Left colon (tissue), 2 donors: Measurements from ENCODE around the gene NAA50. TPM values are rescaled to one million over a fixed set of nuclear protein-coding genes. Genes with fewer than 3 reads are reported as not detected.

Experiments
- ATAC-seq: fragments of 200-7000 bp; cut with Tn5 transposase; one replicate; pipeline ENCODE4 v1.9.1; 2020; ENCODE audit warnings: mild to moderate bottlenecking, moderate library complexity
- DNase-seq, 2 donors: peaks; one replicate each; pipeline ENCODE4 v3.0.0-alpha.2; 2020
- intact Hi-C, 2 donors: fragments of 100-400 bp; cut with DNase I in 1 of 2; cut with micrococcal nuclease in 1 of 2; formaldehyde crosslinking; loops; one replicate each; pipeline versions ENCODE4 v1.11.2 to v1.14.0; 2022; cut with DNase I, micrococcal nuclease
- long read RNA-seq: library from polyadenylated mRNA; unstranded; transcript quantifications from one replicate; pipeline ENCODE4 v2.0.0, GENCODE V29; 2021
- total RNA-seq, 2 donors: library from RNA; stranded (reverse); fragmentation: NEBNext Ultra II Directional; extraction: Animal tissue kit (Norgen Biotek cat#: 25700); gene quantifications; one replicate each; pipeline ENCODE4 v1.2.1, GENCODE V29; 2021
- donor health status: DM: no; HTN: no; CAD: no.
- donor health status: DM: yes; HTN: yes; CAD: no.

The NAA50 gene
- 10 to 100 TPM; 89.8 to 96.0 TPM for total RNA-seq
- long read RNA-seq, full-length matches to known transcripts = 100 of 111 reads
- long read RNA-seq, partial matches to known transcripts = 2 of 111 reads
- long read RNA-seq, other reads (novel, unspliced or antisense) = 9 of 111 reads

DNA sequence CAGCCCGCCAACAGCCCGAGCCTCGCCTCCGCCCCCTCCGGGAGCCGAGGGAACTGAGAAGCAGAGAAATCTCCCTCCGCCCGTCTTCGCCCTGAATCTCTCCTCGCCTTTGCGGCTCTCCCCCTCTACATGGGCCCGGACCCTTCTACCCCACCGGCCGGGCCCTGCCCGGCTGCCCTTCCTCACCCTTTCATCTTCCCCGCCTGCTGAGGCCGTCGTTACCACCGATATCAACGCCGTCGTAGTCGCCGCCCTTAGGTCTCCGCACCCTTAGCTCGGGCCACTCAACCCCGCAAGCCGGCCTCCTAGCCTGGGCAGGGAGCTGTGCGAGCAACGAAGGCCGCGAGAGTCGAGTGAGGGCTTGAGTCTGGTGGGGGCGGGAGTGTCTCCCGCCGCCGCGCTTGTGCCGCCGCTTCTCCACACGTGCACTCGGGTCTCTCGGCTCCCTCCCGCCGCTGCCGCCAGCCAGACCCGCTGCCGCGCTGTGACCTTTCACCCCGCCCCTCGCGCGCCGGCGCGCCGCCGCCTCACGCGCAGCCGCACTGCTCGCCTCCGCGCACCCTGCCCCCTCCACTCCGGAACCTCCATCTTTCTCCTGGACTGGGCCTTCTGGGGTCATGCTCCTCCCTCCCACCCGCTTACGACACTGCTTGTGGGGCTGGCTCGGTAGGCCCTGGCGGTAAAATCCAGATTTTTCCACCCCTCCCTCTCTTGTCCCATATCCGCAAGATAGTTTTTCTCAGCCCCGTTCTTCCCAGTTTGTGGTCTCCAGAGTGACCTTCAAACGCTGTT, at the start of gene NAA50:
Gene NAA50 (minus strand): TSS at position 494 of the 792 bp plus-strand sequence. CDS start 300 bp downstream, at position 194.
- DNase-seq = peak; percentile 94
- ATAC-seq = peak; percentile 85
- intact Hi-C loops = no loop called here

DNA sequence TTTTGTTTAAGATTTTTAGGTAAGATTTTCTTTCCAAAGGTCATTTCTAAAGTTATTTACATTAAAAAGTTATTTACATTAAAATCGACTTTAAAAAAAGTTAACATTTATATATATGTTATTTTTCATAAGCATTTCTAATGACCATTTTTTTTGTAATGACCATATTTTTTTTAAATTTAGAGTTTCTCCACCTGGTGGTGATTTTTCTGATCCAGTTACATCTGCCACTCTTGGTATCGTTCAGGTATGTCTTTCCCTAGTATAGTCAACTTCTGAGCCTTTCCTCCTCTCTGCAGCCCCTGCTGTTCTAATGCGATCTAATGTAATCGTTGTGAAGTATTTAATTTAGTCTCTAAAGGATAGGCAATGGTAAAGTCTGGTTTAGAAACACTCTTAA, 49.6 kb upstream of the NAA50 start:
- no peak for ATAC-seq
- intact Hi-C loops = no loop called here
- no peak for DNase-seq

DNA sequence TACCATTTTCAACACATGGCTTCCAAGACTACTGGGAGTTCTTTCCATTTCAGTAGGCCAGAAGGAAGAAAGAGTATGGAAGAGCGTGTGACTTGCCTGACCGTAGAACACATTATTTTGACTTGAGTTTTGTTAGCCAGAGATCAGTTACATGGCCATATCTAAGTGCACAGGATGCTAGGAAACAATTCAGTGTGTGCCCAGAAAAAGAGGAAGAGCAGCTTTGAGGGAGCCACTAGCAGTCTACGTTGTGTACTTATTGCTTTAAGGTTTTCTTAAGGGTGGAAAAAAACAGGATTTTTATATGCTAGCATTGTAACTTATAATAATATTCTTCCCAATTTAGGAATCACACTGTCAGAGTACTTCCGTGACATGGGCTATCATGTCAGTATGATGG, 48.5 kb upstream of the NAA50 start:
- ATAC-seq (no peak), DNase-seq (no peak)
- intact Hi-C loops = no loop called here

DNA sequence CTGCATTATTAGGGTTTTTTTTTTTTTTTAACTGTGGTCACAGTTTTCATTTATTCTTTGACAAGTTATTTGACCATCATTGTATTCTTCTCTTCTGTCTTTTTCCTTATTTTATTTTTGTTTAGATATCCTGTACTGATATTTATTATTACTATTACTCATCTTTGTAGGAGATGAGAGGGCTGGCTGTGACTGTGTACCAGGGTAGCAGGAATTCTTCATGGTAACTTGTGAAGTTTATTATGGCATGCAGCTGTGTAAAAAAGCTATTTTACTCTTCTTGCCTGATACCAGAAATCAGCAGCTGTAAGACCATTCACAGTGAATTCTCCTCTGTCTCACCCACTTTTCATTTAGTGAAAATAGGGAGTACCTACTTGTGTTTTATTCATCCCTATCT, 45.3 kb upstream of the NAA50 start:
- DNase-seq (no peak), ATAC-seq (no peak)
- intact Hi-C loops = no loop called here

DNA sequence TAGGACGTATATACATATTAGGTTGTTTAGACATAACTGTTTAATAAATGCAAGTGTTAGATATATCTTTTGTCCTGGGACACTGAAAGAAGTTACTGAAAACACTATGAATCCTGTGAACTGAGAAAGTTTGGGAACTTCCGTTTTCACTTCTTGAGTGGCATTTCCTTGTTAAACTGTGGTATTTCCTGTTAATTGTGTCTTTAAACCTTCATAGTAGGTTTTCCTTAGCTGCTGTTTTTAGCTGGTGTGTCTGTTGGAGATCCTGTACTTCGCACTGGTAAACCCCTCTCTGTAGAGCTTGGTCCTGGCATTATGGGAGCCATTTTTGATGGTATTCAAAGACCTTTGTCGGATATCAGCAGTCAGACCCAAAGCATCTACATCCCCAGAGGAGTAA, 37.9 kb upstream of the NAA50 start:
- intact Hi-C loops = no loop called here
- ATAC-seq (no peak), DNase-seq (no peak)

DNA sequence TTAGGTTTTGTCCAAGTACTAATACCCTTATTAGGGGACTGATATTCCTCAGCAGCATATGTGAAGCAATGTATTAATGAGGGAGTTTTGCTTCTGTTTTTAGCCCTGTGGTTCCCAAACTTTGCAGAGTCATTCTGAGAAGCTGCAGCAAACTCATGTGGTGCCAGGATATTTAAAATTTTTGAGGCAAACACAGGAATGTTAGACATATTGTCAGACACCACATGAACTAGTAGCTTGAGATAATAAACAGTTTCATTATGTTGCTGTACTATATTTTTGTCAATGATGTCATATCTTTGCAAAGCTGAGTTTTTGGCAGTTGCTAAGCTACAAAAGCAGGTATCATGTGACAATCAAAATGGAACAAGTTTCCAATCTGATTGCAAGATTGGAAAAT, 37.4 kb upstream of the NAA50 start:
- DNase-seq (no peak), ATAC-seq (no peak)
- intact Hi-C loops = no loop called here

DNA sequence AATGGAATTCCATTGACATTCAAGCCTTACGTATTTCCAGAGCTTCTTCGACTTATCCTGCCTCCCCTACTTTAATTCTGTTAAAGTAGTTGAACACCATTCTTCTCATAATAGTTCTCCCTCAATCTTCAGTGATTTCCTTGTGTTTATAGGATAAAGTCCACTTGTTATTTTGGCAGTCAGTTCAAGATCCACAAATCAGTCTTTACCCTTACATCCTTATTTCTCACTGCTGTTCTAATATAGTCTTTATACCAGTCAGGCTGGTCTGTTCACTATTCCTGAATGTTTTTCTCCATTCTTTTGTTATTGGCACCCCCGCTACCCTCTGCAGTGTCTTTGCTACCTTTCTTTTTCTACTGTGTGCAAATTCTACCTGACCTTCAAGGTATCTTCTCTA, 30.5 kb upstream of the NAA50 start:
- ATAC-seq (peak; percentile 86), DNase-seq (no peak)
- intact Hi-C loops = no loop called here

DNA sequence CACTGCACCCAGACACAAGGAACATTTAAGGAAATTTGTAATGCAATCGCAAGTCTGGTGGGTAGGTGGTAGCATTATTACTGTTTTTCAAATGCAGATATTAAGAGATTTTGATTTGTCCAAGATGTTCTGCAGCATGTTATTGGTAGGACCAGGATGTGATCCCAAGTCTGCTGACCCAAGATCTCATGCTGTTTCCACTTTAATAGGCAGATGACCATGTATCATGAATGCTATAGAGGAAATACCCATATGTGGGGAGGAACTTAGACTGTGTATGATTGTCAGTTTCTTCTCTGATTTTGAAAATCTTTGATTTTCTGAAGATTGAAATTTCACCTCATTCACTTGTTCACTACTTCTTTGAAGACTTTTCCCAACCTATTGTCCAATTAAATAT, 29.5 kb upstream of the NAA50 start:
- DNase-seq = no peak
- intact Hi-C loops = no loop called here
- no peak for ATAC-seq

DNA sequence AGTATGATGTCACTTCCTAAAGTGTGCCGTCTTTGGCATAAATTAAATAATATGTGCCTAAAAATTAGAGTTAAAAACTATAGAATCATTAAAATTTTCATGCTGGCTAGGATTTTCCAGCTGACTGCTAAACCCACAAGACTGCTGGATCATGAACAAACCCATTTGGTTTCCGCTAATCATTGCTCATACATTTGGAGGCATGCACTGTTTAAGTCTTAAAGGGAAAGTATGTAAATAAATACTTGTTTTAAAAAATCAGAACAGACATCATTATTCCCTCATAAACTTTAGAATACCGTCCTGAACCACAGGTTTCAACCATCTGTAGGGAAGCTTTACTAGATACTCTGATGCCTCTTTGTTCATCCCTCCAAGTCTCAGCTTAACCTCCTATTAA, 27.3 kb upstream of the NAA50 start:
- no peak for DNase-seq
- intact Hi-C loops = no loop called here
- ATAC-seq = no peak

DNA sequence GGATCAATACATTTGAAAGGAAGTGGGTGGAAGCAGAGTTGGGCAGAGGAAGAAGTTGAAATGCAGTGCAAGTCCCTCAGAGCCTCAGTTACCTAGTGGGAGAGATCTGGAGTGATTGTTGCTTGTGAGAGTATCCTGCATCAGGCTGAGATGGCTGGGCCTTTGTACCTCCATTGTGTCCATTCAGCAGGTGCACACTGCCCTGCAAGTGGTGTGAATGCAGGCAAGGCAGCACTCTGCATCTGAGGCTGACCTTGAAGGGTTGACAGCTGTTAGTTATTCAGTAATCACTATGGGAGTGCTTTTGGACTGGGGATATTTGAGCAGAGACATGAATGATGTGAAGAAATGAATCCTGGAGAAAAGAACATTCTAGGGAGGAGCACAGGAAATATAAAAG, 25.9 kb upstream of the NAA50 start:
- intact Hi-C loops = no loop called here

DNA sequence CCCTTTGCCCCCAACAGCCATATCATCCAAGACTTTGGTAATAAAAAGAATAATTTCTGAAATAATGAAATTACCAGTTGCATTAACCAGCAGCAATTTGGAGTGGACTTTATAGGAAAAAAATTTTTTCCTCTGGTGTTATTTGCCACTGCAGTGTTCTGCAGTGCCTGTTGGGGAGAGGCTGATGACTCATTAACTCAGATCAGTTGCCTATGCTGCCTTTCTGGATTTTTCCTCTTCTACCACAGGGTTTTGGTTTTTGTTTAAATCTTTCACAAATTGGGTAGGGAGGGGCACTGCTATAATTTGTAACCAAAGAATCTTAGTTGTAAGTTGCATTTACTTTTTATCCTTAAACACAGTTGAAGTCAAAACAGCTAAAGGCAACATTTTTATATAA, 23.5 kb upstream of the NAA50 start:
- DNase-seq = no peak
- intact Hi-C loops = no loop called here
- peak; percentile 76 for ATAC-seq

More for the DNA sequence above, 25.9 kb upstream of the NAA50 start:
- DNase-seq (no peak), ATAC-seq (peak; percentile 40)

DNA sequence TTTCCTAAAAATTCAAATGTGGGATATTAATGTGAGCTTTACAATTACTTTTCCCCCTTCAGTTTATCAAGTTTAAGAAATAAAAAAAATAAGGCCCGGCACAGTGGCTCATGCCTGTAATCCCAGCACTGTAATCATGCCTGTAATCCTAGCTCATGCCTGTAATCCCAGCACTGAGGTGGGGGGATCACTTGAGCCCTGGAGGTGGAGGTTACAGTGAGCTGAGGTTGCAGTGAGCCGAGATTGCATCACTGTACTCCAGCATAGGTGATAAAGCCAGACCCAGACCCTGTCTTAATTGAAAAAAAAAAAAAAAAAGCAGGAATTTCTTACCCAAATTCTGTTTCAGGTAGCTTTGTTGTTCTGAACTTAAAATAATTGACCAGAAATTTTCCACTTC, 18.6 kb upstream of the NAA50 start:
- no peak for ATAC-seq

DNA sequence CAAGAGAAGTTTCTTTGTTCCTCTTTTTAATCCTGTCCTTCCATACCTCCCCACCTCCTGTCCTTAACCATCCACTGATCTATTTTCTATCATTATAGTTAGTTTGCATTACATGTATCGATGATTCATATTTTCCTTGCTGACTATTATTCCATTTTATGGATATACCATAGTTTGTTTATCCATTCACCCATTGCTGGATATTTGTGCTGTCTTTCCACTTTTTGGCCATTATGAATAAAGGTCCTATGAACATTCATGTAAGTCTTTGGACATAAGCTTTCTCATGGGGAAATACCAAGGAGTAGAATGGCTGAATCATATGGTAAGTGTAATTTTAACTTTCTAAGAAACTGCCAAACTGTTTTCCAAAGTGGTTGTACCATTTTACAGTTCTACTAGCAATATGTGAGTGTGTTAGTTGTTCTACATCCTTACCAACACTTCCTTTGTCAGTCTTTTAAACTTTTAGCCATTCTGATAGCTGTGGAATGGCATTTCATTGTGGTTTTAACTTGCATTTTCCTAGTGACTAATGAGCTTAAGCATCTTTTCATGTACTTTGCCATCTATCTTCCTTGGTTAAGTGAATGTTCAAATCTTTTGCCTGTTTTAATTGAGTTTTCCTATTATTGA, 12.5 kb upstream of the NAA50 start:
- DNase-seq (no peak), ATAC-seq (no peak)
- intact Hi-C loops = no loop called here

More for the DNA sequence above, 18.6 kb upstream of the NAA50 start:
- intact Hi-C loops = no loop called here
- DNase-seq = no peak

DNA sequence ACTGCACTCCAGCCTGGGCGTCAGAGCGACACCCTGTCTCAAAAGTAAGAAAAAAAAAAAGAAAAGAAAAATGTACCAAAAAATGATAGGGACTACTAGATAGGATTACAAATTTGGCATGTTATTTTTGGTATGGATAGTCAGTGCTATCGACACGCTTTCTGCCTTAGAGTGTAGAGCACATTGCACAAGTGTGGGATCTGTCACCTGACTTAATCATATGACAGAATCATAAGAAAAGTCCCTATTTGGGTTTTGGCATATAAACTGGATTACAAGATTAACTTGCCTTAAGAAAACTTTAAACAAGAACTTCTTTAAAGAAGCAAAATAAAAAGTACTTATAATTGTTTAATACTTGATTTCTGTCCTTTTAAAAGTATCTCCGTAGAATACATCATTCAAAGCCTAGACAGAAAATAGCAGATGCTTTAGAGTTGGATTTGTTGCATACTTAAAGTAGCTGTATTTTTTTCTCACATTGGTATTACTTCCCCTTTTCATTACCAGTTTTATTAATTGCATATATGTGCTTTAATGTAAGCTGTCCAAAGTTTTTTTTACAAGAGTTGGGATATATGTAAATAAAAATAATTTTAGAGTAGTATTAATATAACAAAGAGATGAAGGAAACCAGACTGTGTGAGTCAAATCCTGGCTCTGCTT, 8.6 kb upstream of the NAA50 start:
- ATAC-seq (no peak), DNase-seq (no peak)
- intact Hi-C loops = no loop called here

DNA sequence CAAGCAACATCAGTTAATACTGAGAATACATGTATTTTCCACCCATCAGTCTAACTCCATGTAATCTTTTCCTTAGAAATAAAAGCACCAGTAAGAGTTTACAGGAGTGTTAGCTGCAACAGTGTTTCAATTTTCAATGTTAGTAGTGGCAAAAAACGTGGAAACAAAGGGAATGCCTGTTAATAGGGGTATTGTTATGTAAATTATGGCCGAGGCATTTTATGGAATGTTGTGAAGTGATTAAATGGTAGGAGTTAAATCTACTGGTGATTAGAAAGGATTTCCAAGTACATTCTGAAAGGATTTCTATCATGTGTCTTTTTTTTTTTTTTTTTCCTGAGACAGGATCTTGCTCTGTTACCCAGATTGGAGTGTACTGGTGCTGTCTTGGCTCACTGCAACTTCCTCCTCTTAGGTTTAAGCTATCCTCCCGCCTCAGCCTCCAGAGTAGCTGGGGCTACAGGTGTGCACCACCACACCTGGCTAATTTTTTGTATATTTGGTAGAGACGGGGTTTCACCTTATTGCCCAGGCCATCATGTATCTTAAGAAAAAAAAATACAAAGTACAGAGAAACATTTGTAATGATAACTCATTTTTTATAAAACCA, 7.4 kb upstream of the NAA50 start:
- intact Hi-C loops = no loop called here
- no peak for ATAC-seq
- DNase-seq = no peak

DNA sequence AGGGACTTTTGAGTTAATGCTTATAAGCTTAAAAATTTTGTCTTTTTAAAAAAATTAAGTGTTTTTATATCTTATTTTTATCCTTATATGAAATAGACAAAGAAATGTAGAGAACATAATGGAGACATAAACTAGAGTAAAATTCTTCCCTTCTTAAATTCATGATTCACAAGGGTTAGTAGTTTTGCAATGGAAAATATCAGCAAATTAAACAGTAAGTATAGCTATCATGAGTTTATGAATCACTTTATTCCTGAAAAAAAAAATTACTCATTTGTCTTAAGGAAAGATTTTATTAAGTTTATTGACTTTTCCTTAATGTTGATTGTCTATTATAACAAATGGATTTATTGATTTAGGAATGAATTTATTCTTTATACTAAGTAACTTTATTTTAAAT, 5.1 kb upstream of the NAA50 start:
- ATAC-seq (no peak), DNase-seq (no peak)
- intact Hi-C loops = no loop called here

DNA sequence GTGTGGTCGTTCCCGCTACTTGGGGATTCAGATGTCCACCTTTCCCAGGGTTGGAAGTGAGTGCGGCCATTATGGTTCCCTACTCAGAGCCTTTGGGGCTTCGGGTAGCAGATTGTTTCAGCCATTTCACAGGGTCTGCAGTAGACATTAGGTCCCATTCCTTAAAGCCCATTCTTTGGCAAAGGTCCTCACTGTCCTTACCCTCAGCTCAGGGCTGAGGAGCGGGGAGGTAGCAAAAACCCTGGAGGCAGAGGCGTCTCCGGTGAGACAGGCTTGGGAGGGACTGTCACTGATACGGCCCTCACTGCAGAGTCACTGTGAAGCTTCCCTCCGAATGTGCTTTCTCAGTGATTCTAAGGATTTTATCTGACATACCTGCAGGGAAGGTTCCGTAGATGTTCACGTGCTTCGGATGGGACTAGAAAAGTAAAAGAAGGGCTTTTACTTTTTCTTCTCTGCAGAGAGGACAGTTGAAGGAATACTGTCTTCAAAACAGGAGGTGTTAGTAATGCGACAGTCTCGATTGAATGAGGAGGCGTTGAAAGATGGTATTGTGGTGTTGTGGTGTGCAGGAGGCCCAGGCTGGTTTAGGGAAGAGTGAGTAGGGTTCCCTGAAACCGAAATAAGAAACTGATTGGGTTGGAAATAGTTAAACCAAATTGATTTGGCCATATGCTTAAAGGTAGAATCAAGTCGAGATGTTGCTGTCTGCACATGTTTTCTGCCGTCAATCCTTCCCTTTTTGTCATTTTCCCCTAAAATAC, 1.4 kb upstream of the NAA50 start:
- ATAC-seq = peak; percentile 5
- intact Hi-C loops = no loop called here

DNA sequence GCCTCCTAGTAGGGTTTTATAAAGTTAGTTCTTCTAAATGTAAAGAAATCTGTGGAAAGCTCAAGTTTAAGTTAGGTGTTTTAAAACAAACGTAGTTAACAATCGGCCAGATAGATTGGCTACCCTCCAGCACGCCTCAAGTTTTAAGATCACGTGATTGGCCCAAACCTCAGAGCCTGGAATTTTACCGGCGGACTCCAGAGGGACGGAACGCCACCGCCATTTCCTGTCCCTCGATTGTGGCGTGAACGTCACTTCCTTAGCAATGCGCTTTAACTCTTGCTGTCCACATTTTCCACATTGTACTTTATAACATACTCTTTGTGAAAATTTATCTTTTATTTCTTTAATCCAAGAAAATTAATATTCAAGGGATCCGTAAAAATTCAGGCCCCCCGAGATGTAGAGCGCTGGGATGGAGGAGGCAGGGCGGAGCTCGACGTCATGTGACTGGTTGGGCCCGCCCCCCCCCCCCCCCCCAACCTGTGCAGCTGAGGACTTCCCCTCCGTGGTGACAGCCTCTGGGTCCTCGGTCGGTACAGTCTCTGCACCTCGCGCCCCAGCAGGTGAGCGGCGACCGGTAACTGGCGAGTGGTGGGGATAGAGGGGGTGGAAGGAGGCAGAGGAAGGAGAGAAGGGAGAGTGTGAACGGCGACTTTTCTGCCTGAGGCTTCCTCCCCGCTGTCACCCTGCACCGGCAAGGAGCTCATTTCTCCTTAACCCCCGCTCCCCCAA, 666 bp upstream of the NAA50 start, which contains the start of gene ATP6V1A:
Gene ATP6V1A (plus strand): TSS at position 488 of the 735 bp plus-strand sequence. CDS start 31,719 bp downstream, outside the sequence.
- DNase-seq = peak; percentile 87 to 92
- peak; percentile 69 for ATAC-seq
- intact Hi-C loops = no loop called here

More for the DNA sequence above, 1.4 kb upstream of the NAA50 start:
- DNase-seq = peak in 1 of 2 donors; percentile 23
